ENCODE measurements around the gene RNH1.

The RNH1 gene

DNA sequence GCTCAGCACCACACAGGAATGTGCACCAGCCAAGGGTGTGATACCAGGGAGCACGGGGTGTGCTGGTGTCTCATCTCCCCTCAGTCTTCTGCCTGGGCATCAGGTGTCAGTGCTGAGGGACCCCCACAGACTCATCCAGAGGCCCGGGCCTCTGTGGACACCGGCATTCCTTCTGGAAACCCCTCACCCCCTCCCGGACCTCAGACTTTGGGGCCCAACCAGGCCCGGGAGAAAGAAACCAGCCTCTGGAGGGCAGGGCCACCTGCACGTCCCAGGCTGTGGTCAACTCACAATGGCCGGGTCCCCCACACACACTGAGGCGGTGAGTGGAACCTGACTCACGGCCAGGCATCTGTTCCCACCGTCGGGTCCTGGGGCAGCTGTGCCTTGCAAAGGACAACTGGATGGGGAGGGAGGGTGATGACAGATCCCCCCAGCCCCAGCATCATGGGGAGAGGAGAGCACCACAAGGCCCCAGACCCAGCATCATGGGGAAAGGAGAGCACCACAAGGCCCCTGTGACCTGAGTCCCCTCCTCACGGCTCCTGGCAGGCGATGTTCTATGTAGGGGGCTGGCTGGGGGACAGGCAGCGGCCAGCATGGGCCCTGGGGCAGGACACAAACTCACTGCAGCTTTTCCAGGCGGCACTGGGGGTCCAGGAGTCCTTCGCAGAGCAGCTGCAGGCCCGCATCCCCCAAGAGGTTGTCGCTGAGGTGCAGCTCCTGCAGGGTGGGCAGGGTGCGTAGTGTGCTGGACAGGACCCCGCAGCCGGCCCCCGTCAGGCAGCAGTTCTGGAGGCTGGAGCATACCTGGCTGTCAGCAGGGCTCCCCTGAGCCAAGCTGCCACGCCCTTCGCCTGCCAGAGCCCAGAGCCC lies 7.6 kb downstream of the RNH1 start:
- DNase-seq (ENCODE audit: low spot score) = no peak

DNA sequence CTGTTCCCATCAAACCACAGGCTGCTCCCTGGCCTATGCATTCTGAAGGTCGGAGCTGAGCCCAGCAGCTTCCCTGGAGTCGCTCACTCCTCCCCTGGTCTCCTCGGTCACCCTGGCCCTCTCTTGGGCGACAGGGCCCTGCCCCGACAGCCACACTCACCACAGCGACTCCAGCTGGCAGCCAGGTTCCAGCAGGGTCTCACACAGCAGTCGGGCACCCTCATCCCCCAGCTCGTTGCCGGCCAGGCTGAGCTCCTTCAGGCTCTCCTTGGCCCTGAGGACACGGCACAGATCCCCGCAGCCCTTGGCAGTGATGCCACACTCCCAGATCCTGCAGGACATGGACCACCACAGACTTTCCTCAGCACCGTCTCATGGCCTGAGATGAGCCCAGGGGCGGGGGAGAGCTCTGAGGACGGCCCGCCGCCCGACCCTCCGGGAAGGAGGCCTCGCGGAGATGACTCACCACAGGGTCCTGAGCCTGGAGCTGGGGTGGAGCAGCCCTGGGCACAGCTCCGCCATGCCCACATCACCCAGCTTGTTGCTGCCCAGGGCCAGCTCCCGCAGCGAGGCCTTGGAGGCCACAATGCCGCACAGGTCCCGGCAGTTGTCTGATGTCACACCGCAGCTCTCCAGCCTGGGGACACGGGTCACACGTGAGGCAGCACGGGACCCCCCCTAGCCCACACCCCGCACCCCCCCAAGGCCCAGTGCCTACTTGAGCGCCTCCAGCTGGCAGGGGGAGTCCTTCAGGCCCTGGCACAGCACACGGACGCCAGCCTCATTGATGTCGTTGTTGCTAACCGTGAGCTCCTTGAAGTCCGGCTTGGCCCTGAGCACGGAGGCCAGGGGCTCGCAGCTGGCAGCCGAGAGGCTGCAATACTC lies 8.5 kb downstream of the RNH1 start:
- DNase-seq (ENCODE audit: low spot score) = no peak

DNA sequence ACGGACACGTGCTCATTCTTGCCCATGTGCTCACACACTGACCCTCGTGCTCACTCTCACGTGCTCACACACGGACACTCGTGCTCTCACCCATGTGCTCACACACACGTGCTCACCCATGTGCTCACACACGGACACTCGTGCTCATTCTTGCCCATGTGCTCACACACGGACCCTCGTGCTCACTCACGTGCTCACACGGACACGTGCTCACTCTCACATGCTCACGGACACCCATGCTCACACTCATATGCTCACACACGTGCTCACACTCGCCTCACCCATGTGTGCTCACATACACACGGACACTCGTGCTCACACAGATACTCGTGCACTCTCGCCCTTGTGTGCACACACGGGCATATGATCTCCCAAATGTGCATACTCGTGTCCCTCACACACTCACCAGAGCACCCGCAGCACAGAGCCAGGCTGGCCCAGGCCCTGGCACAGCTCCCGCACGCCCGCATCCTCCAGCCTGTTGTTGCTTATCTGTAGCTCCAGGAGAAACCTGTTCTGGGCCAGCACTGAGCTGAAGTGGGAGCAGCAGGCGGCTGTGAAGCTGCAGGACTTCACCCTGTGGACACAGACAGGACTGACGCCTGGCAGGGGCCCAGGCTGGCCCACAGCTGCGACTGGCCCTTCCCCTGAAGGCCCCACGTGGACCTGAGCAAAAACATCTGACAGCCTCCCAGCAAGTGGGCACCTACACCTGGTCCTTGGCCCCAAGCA lies 9.3 kb downstream of the RNH1 start:
- DNase-seq (ENCODE audit: low spot score) = no peak

DNA sequence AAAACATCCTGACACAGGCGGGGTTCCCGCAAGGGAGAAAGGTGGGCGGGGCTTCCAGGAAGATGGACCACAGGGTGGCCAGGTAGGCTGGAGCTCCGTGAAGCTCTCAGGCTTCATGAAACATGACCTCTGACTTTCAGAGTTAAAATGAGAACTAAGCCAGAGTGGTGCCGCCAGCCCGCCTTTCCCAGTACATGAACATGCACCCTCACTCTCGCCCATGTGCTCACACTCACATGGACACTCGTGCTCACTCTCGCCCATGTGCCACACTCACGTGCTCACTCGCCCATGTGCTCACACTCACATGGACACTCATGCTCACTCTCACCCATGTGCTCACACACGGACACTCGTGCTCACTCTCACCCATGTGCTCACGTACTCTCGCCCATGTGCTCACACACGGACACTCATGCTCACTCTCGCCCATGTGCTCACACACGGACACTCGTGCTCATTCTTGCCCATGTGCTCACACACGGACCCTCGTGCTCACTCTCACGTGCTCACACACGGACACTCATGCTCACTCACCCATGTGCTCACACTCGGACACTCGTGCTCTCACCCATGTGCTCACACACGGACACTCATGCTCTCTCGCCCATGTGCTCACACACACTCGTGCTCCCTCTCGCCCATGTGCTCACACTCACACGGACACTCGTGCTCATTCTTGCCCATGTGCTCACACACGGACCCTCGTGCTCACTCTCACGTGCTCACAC lies 10.0 kb downstream of the RNH1 start:
- DNase-seq (ENCODE audit: low spot score) = no peak

DNA sequence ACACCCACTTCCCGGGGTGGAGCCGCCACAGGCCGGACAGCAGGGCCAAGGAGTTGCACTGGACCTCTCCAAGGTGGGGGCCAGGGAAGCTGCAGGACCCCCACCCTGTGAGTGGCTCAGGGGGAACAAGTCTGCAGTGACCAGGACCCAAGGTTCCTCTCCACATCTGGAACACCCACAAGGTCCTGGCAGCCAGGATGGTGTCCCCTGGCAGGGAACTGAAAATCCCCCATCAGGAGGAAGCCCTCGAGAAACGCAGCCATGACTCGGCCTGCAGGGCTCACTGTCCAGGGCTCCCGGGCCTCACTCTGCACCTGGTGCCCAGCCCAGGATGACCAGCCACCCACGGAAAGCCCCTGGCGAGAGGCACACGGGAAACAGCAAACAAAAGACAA lies 11.5 kb downstream of the RNH1 start:
- no peak for DNase-seq (ENCODE audit: low spot score)

DNA sequence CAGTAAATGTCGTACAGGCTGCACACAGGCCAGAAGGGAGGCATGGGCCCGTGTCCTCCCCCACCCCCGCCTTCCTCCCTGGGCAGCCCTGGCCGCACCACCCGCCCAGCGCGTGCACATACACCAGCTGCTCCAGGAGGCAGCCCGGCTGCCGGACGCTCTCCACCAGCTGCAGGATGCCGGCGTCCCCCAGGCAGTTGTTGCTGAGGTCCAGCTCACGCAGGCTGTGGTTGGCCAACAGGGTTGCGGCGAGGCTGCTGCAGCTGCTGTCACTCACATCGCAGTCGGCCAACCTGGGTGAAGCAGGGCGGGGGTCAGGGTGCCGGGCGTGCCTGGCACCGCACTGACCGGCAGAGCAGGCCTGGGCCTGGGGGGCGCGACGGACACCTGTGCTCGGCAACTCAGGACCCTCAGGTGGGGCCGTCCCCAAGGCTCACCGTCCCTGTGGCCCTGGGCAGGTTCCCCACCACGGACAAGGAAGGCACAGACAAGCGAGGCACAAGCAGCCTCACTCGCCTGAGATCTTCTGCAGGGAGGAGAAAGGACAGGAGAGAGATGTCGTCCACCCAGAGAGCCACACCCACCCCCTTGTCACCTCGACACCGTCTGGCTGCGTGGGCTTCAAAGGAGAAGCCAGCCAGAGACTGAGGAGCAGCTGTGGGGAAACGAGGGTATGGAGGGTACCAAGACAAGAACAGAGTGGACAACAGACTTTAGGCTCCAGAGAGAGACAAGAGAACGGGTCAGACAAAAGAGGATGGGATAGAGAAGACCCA lies 12.1 kb downstream of the RNH1 start:
- DNase-seq (ENCODE audit: low spot score) = no peak

DNA sequence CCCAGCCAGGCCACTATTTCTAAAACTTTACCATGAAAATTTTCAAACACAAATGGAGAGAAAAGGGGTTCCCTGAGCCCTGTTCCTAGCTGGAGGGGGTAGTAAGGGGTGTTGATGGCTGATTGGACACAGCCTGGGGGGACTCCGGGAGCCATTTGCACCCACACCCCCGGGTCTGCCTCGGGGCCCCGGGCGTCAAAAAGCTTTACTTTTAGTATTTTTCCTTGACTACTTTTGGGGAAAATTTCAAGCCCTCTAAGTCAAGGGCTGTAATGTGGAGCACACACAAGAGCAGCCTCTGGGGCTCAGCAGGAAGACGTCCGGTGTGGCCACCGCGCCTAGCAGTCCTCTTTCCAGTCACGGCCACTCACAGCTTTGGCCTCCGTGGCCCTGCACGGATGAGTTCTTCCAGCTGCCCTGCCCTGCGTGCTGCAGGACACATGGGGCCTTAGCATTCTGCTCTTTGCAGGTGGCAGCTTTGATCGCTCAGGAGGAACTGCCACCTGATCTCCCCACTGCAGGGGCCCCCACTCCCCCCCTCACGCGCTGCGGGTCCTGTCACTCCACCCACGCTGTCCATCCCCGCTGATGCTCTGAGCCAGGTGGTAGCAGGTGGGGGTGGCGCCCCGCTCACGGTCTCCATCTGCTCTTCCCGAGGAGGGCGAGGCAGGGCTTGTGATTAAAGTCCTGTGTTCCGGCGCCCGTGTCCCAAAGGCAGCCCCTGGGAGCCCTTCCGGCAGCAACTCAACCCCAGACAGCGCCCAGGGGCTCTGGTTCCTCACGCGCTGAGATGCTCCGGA lies 14.4 kb downstream of the RNH1 start:
- DNase-seq (ENCODE audit: low spot score) = no peak

DNA sequence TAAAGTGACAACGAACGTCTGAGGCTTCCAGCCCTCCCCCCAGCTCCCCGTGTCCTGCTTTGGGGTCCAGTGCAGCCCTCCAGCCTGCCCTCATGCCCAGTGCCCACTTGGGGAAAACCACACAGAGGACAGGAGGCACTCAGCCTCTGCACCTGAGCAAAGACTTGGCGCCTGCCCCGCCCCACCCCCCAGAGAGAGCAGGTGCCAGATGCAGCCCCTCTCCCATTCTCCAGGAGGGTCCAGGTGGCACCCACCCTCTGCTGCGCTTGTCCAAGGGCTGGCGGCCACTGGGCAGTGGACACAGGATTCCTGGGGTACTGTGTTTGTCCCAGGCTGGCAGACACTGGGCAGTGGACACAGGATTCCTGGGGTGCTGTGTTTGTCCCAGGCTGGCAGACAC lies 15.7 kb downstream of the RNH1 start:
- DNase-seq (ENCODE audit: low spot score) = no peak

DNA sequence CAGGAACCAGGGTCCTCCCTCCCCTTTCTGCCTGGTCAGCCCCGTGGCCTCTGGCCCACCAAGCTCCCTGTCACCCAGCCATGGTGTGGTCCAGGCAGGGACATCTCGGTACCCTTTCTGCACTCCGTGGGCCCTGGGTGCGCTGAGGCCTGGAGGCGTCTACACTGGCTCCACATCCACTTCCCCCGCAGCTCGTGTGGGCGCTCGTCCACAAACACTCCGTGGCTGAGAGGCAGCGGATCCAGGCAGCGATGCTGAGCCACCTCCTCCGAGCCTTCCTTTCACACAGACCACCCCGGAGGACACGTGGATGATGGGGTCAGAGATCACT lies 16.1 kb downstream of the RNH1 start:
- no peak for DNase-seq (ENCODE audit: low spot score)

DNA sequence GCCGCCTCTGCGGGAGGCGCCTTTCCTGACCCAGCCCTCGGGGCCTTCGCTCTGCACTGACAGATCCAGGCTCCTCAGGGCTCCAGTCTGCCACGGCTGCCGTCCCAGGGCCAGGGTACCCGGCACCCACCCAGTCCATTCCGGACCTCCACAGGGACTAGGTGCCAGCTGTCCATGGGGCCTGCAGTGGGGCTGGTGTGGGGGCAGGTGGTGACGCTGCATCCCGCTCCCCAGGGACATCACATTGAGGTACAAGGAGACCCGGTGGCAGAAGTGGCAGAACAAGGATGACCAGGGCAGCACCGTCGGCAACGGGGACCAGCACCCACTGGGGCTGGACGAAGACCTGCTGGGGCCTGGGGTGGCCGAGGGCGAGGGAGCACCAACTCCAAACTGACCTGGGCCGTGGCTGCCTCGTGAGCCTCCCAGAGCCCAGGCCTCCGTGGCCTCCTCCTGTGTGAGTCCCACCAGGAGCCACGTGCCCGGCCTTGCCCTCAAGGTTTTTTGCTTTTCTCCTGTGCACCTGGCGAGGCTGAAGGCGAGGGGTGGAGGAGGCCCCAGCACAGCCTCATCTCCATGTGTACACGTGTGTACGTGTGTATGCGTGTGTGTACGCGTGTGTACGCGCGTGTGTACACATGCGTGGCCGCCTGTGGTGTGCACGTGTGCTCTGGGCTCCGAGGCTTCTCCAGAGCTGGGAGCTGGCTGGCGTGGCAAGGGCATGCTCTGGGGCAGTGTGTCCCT lies 16.7 kb downstream of the RNH1 start:
- no peak for DNase-seq (ENCODE audit: low spot score)

DNA sequence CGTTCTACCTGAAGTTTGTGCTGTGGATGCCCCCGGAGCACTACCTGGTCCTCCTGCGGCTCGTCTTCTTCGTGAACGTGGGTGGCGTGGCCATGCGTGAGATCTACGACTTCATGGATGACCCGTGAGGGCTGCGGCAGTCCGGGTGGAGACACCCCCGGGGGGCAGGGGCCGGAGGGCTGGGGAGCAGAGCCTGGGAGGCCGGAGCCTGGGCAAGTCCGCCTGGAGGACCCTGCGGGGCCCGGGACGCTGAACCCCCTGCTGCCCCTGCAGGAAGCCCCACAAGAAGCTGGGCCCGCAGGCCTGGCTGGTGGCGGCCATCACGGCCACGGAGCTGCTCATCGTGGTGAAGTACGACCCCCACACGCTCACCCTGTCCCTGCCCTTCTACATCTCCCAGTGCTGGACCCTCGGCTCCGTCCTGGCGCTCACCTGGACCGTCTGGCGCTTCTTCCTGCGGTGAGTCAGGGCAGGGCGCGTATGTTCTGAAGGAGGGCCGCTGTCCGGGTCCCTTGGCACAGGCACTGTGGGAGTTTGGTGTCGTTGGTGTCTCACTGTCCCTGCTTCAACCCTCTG lies 17.3 kb downstream of the RNH1 start:
- no peak for DNase-seq (ENCODE audit: low spot score)

DNA sequence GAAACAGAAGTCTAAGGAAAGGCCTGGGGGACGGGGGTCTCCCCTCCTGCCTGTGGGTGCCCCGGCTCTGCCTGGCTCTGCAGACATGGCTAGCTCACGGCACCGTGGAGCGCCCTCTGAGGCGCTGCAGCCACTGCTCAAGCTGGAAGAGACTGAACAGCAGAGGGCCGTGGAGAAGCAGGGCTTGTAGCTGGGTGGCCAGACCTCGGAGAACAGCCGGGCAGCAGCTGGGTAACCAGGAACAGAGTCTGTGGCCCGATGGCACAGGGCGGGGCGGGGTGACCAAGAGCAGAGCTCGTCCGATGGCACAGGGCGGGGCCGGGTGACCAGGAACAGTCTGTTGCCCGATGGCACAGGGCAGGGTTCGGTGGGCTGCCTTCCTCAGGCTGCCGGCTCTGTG lies 18.1 kb downstream of the RNH1 start:
- no peak for DNase-seq (ENCODE audit: low spot score)

DNA sequence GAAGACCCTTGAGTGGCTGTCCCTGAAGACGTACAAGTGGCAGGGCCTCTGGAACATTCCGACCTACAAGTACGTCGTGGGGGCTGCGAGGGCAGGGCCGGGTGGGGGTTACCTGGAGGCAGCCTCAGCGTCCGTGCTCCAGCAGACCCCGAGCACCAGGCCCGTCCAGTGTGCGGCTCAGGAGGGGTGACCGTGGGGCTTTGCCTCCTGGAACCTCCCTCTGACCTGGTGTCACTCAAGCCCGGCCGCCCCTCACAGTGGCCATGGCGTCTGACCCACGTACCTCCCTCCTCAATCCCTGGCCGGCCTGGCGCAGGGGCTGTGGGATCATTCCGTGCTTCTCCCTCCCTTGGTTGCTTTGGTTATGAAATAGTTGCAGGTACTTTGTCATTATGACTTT lies 18.5 kb downstream of the RNH1 start:
- DNase-seq (ENCODE audit: low spot score) = no peak

DNA sequence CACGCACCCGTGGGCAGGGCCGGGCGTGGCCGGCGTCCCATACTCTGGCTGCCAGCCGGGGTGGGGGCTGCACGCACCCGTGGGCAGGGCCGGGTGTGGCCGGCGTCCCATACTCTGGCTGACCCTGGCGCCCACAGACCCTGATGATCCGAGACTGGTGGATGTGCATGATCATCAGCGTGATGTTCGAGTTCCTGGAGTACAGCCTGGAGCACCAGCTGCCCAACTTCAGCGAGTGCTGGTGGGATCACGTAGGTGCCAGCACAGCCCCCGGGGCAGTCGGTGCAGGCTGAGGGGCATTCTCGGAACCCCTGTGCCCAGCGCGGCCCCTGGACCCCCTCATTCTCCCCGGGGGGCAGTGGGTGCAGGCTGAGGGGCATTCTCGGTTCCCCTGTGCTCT lies 19.0 kb downstream of the RNH1 start:
- no peak for DNase-seq (ENCODE audit: low spot score)

DNA sequence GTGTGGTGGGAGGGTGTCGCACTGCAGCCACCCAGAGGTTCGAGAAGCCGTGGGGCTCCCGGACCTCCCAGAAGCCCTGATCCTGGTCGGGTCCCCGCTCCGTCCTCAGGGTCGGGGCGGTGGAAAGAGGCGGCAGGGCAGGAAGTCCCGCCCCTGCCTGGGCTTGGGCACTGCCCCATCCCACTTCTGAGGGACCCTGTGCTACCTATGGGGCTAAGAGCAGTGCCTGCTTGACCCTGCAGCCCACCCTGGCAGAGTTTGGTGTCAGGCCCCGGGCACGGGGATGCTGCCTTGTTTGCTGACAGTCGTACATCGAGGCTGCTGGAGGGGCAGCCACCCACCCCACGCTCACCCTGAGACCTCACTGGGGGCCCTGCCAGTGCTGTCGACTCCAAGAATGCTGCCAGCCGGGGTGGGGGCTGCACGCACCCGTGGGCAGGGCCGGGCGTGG lies 19.4 kb downstream of the RNH1 start:
- no peak for DNase-seq (ENCODE audit: low spot score)

DNA sequence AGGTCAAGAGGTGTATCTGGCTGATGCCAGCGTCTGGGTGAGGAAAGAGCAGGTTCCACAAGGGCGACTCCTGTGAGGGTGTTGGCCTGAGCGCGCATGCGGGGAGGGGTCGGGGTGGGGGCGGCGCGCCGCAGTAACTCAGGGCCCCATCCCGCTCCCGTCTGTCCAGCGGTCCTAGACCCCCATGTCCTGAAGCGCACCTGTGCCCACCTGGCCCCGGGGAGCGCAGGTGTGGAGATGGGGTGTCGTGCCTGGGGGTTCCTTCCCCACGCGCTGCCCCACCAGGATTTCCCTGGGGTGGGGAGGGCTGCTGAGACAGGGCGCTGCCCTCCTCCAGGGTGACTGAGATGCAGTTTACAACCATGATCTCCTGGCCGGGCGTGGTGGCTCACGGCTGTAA lies 20.9 kb downstream of the RNH1 start:
- DNase-seq (ENCODE audit: low spot score) = no peak

DNA sequence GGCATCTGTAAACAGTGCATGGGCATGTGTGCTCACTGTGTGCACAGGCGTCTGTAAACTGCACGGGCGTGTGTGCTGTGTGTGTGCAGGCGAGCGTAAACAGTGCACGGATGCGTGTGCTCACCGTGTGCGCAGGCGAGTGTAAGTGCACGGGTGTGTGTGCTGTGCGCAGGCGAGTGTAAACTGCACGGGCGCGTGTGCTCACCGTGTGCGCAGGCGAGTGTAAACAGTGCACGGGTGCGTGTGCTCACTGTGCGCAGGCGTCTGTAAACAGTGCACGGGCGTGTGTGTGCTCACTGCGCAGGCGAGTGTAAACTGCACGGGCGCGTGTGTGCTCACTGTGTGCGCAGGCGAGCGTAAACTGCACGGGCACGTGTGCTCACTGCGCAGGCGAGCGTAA lies 22.4 kb downstream of the RNH1 start:
- no peak for DNase-seq (ENCODE audit: low spot score)

DNA sequence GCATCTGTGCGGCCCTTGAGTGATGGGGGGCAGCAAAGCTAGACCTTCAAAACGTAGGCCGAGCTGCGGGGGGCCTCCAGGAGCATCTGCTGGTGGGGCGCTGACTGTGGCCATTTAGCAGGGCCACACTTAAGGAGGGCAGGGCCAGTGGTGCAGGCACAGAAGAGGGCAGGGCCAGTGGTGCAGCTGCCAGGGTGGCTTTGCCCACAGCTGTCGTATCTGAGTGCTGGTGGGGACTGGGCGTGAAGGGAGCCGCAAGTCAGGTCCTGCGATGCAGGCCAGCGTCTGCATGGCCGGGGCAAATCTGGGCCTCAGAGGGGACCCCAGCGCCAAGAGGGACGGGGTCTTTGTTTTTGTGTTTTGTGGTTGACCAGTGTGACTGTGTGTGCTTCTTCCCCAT lies 27.7 kb downstream of the RNH1 start:
- no peak for DNase-seq (ENCODE audit: low spot score)

DNA sequence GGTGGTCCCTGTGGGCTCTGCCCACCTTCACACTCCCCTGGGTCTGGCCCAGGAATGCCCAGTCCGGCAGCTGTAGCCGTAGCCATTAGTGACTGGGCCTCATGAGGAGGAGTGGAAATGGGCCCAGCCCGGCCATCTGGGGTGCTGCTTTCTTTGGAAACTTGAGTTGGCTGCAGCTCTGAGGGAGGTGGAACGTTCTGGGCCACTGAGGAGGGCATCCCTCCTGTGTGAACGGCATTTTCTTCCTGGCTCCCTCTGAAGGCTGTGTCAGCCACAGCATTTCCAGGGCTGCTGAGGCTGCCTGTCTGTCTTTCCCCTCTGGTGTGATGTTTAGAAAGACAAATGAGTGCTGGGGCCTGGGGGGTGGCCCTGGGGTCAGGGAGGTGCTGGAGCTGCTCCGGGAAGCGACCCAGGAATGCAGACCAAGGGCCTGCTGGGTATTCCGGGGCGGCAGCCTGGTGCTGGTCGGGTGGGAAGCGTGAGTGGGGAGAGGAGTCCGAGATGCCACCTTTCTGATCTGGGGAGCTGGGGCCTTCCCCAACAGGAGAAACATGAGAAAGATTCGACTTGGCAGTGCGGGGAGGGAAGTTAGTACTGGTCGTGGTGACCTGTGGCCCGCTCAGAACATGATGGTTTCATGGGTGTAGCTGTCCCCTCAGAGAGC lies 29.9 kb downstream of the RNH1 start:
- DNase-seq (ENCODE audit: low spot score) = no peak

Data from CD4-positive, alpha-beta T cell treated with Interleukin-6 at 100 ng/mL for 8 hours (primary cell).